ENCODE results near the gene ESYT2.

DNA sequence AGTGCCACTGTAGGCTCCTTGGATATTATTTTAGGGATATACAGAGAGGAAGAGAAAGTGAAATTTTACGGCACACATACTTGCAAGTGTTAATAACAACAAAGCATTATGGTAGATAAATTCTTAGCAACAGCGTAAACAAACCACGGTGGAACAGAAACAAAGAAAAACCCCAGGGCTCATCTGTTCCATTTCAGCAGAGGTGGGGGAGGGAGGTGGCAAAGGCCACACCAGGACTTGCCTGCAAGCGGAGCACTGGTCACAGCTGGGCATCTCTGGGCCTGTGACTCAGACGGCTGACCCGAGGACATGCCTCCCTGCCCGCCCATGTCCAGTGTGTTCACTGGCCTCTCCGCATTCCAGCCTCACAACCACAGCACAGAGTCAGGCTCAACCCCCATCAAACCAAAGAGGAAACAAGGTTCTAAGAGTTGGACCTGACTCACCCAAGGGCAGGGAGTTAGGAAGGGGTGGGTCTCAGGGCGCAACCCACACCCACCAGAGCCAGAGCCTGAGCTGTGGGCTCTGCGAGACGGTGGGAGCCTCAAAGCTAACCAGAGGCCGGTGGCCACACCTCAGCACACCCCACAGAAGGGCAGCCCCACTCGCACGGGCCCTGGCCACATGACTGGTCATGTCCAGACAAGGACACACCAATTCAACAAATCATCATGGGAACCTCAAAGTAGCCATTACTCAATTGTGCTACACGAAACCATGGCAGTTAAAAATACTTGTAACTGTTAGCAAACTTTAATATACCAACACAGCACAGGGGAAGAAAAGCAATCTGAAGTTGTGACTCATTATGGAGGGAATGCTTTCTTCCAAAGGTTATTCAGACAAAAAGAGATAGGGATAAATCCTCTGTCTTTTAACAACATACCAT, 10.7 kb downstream of the ESYT2 start:
- TF ChIP-seq RAD21 (IDR thresholded peaks at IDR 0.05): peak; percentile 51 to 53
- TF ChIP-seq EGR1 (IDR thresholded peaks at IDR 0.05; ENCODE audit: low read depth in 2 of 2): no peak
- TF ChIP-seq, protein P1, sequence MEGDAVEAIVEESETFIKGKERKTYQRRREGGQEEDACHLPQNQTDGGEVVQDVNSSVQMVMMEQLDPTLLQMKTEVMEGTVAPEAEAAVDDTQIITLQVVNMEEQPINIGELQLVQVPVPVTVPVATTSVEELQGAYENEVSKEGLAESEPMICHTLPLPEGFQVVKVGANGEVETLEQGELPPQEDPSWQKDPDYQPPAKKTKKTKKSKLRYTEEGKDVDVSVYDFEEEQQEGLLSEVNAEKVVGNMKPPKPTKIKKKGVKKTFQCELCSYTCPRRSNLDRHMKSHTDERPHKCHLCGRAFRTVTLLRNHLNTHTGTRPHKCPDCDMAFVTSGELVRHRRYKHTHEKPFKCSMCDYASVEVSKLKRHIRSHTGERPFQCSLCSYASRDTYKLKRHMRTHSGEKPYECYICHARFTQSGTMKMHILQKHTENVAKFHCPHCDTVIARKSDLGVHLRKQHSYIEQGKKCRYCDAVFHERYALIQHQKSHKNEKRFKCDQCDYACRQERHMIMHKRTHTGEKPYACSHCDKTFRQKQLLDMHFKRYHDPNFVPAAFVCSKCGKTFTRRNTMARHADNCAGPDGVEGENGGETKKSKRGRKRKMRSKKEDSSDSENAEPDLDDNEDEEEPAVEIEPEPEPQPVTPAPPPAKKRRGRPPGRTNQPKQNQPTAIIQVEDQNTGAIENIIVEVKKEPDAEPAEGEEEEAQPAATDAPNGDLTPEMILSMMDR (IDR thresholded peaks at IDR 0.05; ENCODE audit: low read depth, low read length, missing input control): no peak
